ENCODE results near the gene NEURL1. TPM values are rescaled to one million over a fixed set of nuclear protein-coding genes. Genes with fewer than 3 reads are reported as not detected.

Gene NEURL1
- polyA plus RNA-seq, 4 donors, result 14.6 to 48.6 (median 20.8) TPM

GRCh38 chr10:103450201-103450695 is 43.3 kb upstream of the NEURL1 start:
- WGBS, 3 donors, result 85 to 89% (median 86%) methylated on average over 12 of the region's 12 CpGs
- peaks cover 0 to 6% (median 0%) of the 10 kb centered on the region in 3 donors for H3K4me1 ChIP-seq (ENCODE audit: control insufficient read depth in 3 of 3, insufficient read depth in 2 of 3, low read depth in 1 of 3, low read length in 2 of 3)
- DNase-seq, result no peak
- H3K27me3 ChIP-seq (ENCODE audit: control insufficient read depth in 3 of 3, insufficient read depth in 3 of 3, low read length in 3 of 3), result no peaks in the 10 kb centered on the region
- H3K36me3 ChIP-seq (ENCODE audit: control insufficient read depth in 3 of 3, insufficient read depth in 2 of 3, low read depth in 1 of 3, low read length in 3 of 3), result peaks cover 0 to 44% (median 10%) of the 10 kb centered on the region in 3 donors
- no peaks in the 10 kb centered on the region for H3K9me3 ChIP-seq (ENCODE audit: control insufficient read depth in 2 of 2, insufficient read depth in 1 of 2, low read depth in 1 of 2, low read length in 1 of 2)
- no peak overlapping the region for H3K4me3 ChIP-seq (ENCODE audit: low read depth in 1 of 3, low read length in 3 of 3)
- FAIRE-seq, result no peak
- H3K27ac ChIP-seq (ENCODE audit: low read depth in 1 of 3, low read length in 2 of 3), result peak overlapping the region in 1 of 3 donors; percentile 89

DNA sequence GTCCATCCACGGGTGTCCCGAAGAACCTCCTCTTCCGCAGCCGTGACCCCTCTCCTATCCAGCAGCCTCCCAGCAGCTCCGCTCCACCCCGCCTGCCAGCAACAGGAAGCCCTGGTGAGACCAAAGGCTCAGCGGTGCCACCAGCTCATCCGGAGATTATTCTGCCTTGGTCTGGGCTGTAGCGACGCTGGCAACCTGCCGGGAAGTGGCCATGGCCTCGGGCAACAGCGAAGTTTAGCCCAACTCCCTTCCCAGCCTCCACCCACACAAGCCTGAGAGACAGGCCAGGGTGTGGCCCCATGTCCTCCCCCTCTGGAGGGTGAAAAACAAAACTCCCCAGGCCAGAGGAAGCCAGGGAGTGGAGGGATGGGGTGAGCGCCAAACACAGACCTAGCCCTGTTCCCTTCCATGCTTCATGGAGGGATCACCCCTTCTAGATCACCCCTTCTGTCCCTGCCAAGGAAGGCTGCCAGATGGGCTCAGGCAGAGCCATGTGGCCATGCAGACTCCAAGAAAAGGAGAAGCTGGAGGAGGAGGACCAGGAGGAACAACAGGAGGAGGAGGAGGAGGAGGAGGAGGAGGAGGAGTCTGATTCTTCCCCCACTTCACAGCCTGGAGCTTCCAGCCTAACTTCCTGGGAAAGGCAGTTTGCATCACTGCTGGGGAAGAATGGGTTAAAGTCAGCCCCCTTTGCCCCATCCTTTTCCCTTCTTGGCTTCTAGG is 42.3 kb upstream of the NEURL1 start:
- peak in 1 of 2 donors; percentile 17 for DNase-seq
- peak overlapping the region; percentile 36 to 89 (median 65) for H3K27ac ChIP-seq (ENCODE audit: low read depth in 1 of 3, low read length in 2 of 3)
- H3K9me3 ChIP-seq (ENCODE audit: control insufficient read depth in 2 of 2, insufficient read depth in 1 of 2, low read depth in 1 of 2, low read length in 1 of 2), result no peaks in the 10 kb centered on the region
- H3K4me1 ChIP-seq (ENCODE audit: control insufficient read depth in 3 of 3, insufficient read depth in 2 of 3, low read depth in 1 of 3, low read length in 2 of 3), result peaks cover 0 to 6% (median 0%) of the 10 kb centered on the region in 3 donors
- FAIRE-seq, result no peak
- H3K27me3 ChIP-seq (ENCODE audit: control insufficient read depth in 3 of 3, insufficient read depth in 3 of 3, low read length in 3 of 3), result no peaks in the 10 kb centered on the region
- H3K4me3 ChIP-seq (ENCODE audit: low read depth in 1 of 3, low read length in 3 of 3), result peak overlapping the region; percentile 55 to 67 (median 57)
- peaks cover 0 to 34% (median 7%) of the 10 kb centered on the region in 3 donors for H3K36me3 ChIP-seq (ENCODE audit: control insufficient read depth in 3 of 3, insufficient read depth in 2 of 3, low read depth in 1 of 3, low read length in 3 of 3)
- 32 to 54% (median 51%) methylated on average over 14 of the region's 14 CpGs for WGBS, 3 donors

DNA sequence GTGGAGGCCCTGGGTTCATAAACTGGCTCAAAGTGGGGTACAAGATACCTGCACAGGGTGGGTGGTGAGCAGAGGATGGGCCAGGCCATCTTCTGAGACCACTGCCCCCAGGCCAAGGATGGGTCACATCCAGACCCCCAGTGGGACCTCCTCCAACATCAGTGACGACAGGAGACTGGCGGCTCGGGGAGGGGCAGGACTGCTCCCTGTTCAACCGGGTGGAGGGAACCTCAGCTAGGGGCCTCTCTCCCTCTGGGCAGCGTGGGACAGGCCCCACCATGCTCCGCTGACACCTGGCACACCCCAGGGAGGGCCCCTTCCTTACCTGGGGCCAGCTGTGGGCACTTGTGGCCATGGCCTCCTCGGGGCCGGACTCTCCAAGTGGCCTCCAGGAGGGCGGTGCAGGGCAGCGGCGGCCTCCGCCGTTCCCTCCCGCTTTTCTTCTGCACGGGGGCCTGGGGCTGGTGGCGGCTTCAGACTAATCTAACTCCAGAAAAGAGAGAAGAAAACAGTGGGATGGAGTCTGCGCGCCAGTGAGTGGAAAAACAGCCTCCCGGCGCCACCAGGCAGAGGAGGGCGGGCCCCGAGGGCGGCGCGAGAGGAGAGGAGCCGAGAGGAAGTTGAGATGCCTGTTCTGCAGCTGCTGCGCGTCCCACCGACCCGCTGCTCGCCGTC is 41.5 kb upstream of the NEURL1 start, which contains the start of gene CALHM2:
Gene CALHM2 (minus strand): TSS at position 540 of the 675 bp plus-strand sequence. CDS start 2,429 bp downstream, outside the sequence.
- WGBS, 3 donors, result 1% methylated on average over 22 to 32 of the region's 32 CpGs
- no peak for FAIRE-seq
- H3K4me3 ChIP-seq (ENCODE audit: low read depth in 1 of 3, low read length in 3 of 3), result peak within 1 kb of the TSS; percentile 55 to 67 (median 57)

DNA sequence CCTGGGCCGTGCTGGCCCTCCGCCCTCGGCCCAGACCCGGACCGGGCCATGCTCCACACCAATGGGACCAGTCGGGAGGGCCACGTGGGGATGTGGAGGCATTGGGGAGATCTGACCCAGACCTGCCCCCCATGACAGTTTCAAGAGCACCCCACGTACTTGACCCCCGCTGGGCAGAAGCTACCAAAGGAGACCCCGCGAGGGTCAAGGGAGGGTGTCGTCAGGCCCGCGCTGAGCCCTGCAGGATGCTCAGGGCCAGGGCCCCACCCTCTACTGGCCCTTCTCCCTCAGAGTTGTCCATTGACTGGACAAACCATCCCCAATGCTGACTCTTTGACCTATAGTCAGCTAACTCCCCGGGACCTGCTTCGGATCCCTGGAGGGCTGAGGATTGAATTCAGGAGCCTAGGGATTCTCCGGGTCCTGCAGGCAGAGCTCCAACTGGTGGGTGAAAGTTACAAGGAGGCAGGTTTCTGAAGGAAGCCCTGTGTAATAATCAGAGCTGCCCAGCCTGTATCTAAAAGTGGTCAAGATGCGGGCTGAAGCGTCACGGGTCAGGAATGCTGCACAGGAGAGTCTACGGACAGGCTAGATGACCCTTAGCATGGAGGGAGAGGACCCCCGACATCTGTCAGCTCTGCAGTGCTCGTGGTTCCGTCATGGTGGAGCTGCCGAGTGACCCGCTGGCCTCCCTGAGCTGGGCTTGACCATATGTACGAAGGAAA is 40.8 kb upstream of the NEURL1 start:
- WGBS, 3 donors, result 27 to 33% (median 30%) methylated on average over 27 of the region's 27 CpGs
- peaks cover 0 to 20% (median 1%) of the 10 kb centered on the region in 3 donors for H3K36me3 ChIP-seq (ENCODE audit: control insufficient read depth in 3 of 3, insufficient read depth in 2 of 3, low read depth in 1 of 3, low read length in 3 of 3)
- no peaks in the 10 kb centered on the region for H3K9me3 ChIP-seq (ENCODE audit: control insufficient read depth in 2 of 2, insufficient read depth in 1 of 2, low read depth in 1 of 2, low read length in 1 of 2)
- peak overlapping the region; percentile 55 to 67 (median 57) for H3K4me3 ChIP-seq (ENCODE audit: low read depth in 1 of 3, low read length in 3 of 3)
- DNase-seq (no peak), FAIRE-seq (no peak)
- peak overlapping the region in 1 of 3 donors; percentile 89 for H3K27ac ChIP-seq (ENCODE audit: low read depth in 1 of 3, low read length in 2 of 3)
- peaks cover 0 to 6% (median 0%) of the 10 kb centered on the region in 3 donors for H3K4me1 ChIP-seq (ENCODE audit: control insufficient read depth in 3 of 3, insufficient read depth in 2 of 3, low read depth in 1 of 3, low read length in 2 of 3)
- no peaks in the 10 kb centered on the region for H3K27me3 ChIP-seq (ENCODE audit: control insufficient read depth in 3 of 3, insufficient read depth in 3 of 3, low read length in 3 of 3)

More for the DNA sequence above, 41.5 kb upstream of the NEURL1 start, which contains the start of gene CALHM2:
- no peaks in the 10 kb centered on the region for H3K9me3 ChIP-seq (ENCODE audit: control insufficient read depth in 2 of 2, insufficient read depth in 1 of 2, low read depth in 1 of 2, low read length in 1 of 2)
- no peaks in the 10 kb centered on the region for H3K27me3 ChIP-seq (ENCODE audit: control insufficient read depth in 3 of 3, insufficient read depth in 3 of 3, low read length in 3 of 3)
- peak; percentile 40 to 70 for DNase-seq
- peak within 1 kb of the TSS; percentile 36 to 89 (median 65) for H3K27ac ChIP-seq (ENCODE audit: low read depth in 1 of 3, low read length in 2 of 3)
- H3K4me1 ChIP-seq (ENCODE audit: control insufficient read depth in 3 of 3, insufficient read depth in 2 of 3, low read depth in 1 of 3, low read length in 2 of 3), result peaks cover 0 to 6% (median 0%) of the 10 kb centered on the region in 3 donors
- peaks cover 0 to 27% (median 3%) of the 10 kb centered on the region in 3 donors for H3K36me3 ChIP-seq (ENCODE audit: control insufficient read depth in 3 of 3, insufficient read depth in 2 of 3, low read depth in 1 of 3, low read length in 3 of 3)

GRCh38 chr10:103454026-103454425 is 39.5 kb upstream of the NEURL1 start:
- DNase-seq (no peak), FAIRE-seq (no peak)
- no peaks in the 10 kb centered on the region for H3K27me3 ChIP-seq (ENCODE audit: control insufficient read depth in 3 of 3, insufficient read depth in 3 of 3, low read length in 3 of 3)
- H3K27ac ChIP-seq (ENCODE audit: low read depth in 1 of 3, low read length in 2 of 3), result no peak overlapping the region
- peaks cover 0 to 6% (median 0%) of the 10 kb centered on the region in 3 donors for H3K4me1 ChIP-seq (ENCODE audit: control insufficient read depth in 3 of 3, insufficient read depth in 2 of 3, low read depth in 1 of 3, low read length in 2 of 3)
- H3K9me3 ChIP-seq (ENCODE audit: control insufficient read depth in 2 of 2, insufficient read depth in 1 of 2, low read depth in 1 of 2, low read length in 1 of 2), result no peaks in the 10 kb centered on the region
- H3K36me3 ChIP-seq (ENCODE audit: control insufficient read depth in 3 of 3, insufficient read depth in 2 of 3, low read depth in 1 of 3, low read length in 3 of 3), result peaks cover 0 to 14% (median 0%) of the 10 kb centered on the region in 3 donors
- no peak overlapping the region for H3K4me3 ChIP-seq (ENCODE audit: low read depth in 1 of 3, low read length in 3 of 3)
- 79 to 93% (median 82%) methylated on average over 4 of the region's 4 CpGs for WGBS, 3 donors

DNA sequence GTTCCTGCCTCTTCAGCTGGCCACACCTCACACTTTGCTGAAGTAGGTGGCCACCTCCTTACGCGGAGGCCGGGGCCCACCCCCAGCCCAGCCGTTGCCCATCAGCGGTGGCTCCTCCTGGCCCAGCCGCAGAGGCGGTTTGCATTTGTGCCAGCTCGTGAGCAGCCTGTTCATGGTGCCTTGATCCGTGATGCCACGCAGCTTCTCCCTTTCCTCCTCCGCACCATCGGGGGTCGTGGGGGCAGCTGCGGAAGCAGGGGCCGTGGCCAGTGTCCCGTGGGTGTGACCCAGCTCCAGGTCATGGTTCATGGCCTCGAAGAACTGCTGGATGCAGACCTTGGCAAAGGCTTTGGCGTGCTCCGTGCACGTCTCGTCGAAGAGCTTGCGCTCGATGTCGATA is 38.3 kb upstream of the NEURL1 start:
- Histone ChIP-seq H3K9me3 (ENCODE audit: control insufficient read depth in 2 of 2, insufficient read depth in 1 of 2, low read depth in 1 of 2, low read length in 1 of 2) (no peaks in the 10 kb centered on the region), H3K27me3 (ENCODE audit: control insufficient read depth in 3 of 3, insufficient read depth in 3 of 3, low read length in 3 of 3) (no peaks in the 10 kb centered on the region), H3K36me3 (ENCODE audit: control insufficient read depth in 3 of 3, insufficient read depth in 2 of 3, low read depth in 1 of 3, low read length in 3 of 3) (peaks cover 0 to 3% (median 0%) of the 10 kb centered on the region in 3 donors), H3K4me1 (ENCODE audit: control insufficient read depth in 3 of 3, insufficient read depth in 2 of 3, low read depth in 1 of 3, low read length in 2 of 3) (peaks cover 0 to 6% (median 0%) of the 10 kb centered on the region in 3 donors), H3K4me3 (ENCODE audit: low read depth in 1 of 3, low read length in 3 of 3) (no peak overlapping the region), H3K27ac (ENCODE audit: low read depth in 1 of 3, low read length in 2 of 3) (no peak overlapping the region)
- FAIRE-seq (no peak), DNase-seq (no peak)
- 85 to 90% (median 86%) methylated on average over 25 of the region's 25 CpGs for WGBS, 3 donors

DNA sequence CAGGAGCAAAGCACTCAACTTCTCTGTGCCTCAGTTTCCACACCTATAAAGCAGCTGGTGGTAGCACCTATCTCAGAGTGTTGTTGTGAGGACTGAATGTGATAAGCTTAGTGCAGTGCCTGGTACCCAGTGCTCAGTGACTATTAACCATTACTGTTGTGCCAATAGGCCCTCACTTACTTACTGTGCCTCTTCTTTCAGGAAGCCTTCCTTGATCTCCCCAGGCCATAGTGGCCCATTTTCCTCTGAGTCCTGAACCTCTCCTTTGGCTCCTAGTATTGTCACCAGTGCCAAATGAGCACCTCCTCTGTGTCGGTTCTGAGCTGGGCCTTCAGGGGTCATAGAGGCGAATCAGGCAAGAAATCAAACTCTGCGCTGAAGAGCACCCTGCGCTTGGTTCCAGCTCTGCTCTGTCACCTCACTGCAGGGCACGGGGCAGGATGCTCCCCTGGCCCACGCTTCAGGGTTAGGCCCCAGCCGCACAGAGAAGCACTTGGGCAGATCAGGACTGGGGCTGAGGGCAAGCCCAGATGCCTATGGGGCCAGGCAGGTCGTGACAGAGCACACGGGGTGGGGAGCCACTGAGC is 37.3 kb upstream of the NEURL1 start:
- no peak overlapping the region for H3K27ac ChIP-seq (ENCODE audit: low read depth in 1 of 3, low read length in 2 of 3)
- H3K4me3 ChIP-seq (ENCODE audit: low read depth in 1 of 3, low read length in 3 of 3), result no peak overlapping the region
- no peaks in the 10 kb centered on the region for H3K27me3 ChIP-seq (ENCODE audit: control insufficient read depth in 3 of 3, insufficient read depth in 3 of 3, low read length in 3 of 3)
- no peaks in the 10 kb centered on the region for H3K9me3 ChIP-seq (ENCODE audit: control insufficient read depth in 2 of 2, insufficient read depth in 1 of 2, low read depth in 1 of 2, low read length in 1 of 2)
- FAIRE-seq, result no peak
- H3K36me3 ChIP-seq (ENCODE audit: control insufficient read depth in 3 of 3, insufficient read depth in 2 of 3, low read depth in 1 of 3, low read length in 3 of 3), result no peaks in the 10 kb centered on the region
- WGBS, 3 donors, result 86 to 90% (median 89%) methylated on average over 9 of the region's 9 CpGs
- peaks cover 0 to 6% (median 0%) of the 10 kb centered on the region in 3 donors for H3K4me1 ChIP-seq (ENCODE audit: control insufficient read depth in 3 of 3, insufficient read depth in 2 of 3, low read depth in 1 of 3, low read length in 2 of 3)
- no peak for DNase-seq

Measured in small intestine (tissue), 7 donors.